Activated CD4-positive, alpha-beta memory T cell treated with anti-CD3 and anti-CD28 coated beads, Interleukin-2, amount 10 ng/mL, durations not matched to agents 7 days and 5 days (primary cell): ENCODE results near the gene ARHGEF1. TPM values are rescaled to one million over a fixed set of nuclear protein-coding genes. Genes with fewer than 3 reads are reported as not detected.
"Not testable (repeated sequence)": the region's sequence is repeated elsewhere in the genome, so short reads cannot be mapped to it uniquely, and the experiment has no call there.

Experiments
- CTCF ChIA-PET: fragments of 350-600 bp; sonication (Branson Sonifier 250); formaldehyde crosslinking; loops from one replicate; lab custom pipeline; 2021; ENCODE audit warnings: antibody characterized with exemption, inconsistent platforms; lab: Charles Lee
- POLR2A ChIA-PET: fragments of 350-600 bp; sonication (Branson Sonifier 250); formaldehyde crosslinking; loops from one replicate; lab custom pipeline; 2021; ENCODE audit warnings: antibody characterized with exemption; lab: Charles Lee
- DNase-seq: peaks from one replicate; pipeline ENCODE4 v3.0.0-alpha.2; 2020
- H3K27ac Mint-ChIP-seq: one replicate; pipeline ENCODE4 v1.8.0; 2021; ENCODE audit warnings: mild to moderate bottlenecking, mixed read lengths
- H3K27me3 Mint-ChIP-seq: one replicate; pipeline ENCODE4 v1.8.0; 2021; ENCODE audit warnings: mixed read lengths
- H3K36me3 Mint-ChIP-seq: one replicate; pipeline ENCODE4 v1.8.0; 2021; ENCODE audit warnings: low read depth, mixed read lengths
- H3K4me1 Mint-ChIP-seq: one replicate; pipeline ENCODE4 v1.8.0; 2021; ENCODE audit warnings: mixed read lengths
- H3K4me3 Mint-ChIP-seq: one replicate; pipeline ENCODE4 v1.8.0; 2021; ENCODE audit warnings: mild to moderate bottlenecking, mixed read lengths
- H3K9me3 Mint-ChIP-seq: one replicate; pipeline ENCODE4 v1.8.0; 2021; ENCODE audit warnings: mixed read lengths
- total RNA-seq, 2 experiments: library from RNA; stranded (reverse); gene quantifications; one replicate each; pipeline ENCODE4 v1.2.3, GENCODE V29; 2021

Gene ARHGEF1
- total RNA-seq, 2 experiments from 2014 or later, result 657 TPM

DNA sequence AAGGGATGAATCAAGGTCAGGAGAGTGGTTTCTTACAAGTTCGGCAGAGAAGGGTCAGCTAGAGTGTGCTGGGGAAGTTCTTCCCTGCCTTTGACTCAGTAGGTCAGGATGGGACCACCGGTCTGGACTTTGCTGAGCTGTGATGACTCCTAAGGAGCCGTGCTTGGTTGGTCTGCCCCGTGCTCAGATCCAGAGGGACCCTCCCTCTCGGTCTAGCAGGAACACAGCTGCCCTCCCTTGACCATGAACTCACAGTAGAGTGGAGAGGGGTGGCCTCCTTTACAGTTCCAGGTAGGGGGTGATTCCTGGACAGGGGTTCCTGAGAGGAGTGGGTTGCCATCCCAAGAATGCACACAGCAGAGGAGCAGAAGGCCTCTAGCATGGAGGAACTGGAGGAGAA, 18.6 kb upstream of the ARHGEF1 start:
- H3K36me3 Mint-ChIP-seq, result peaks cover 72% of the 10 kb centered on the region

GRCh38 chr19:41866284-41866683, 16.7 kb upstream of the ARHGEF1 start:
- ChIA-PET CTCF (interaction anchor here (0.7 to 1.0 kb wide), 2 partner anchors 79 to 86 kb away, joined by 3 to 5 read pairs; no protein-coding TSS in a partner anchor), POLR2A (interaction anchor here (0.5 to 16.1 kb wide), 4 partner anchors 13 to 29 kb away, joined by 3 to 384 read pairs (median 3); partner anchors contain the start of gene ARHGEF1)
- no peak overlapping the region for H3K4me3 Mint-ChIP-seq
- no peaks in the 10 kb centered on the region for H3K27me3 Mint-ChIP-seq
- peaks cover 79% of the 10 kb centered on the region for H3K36me3 Mint-ChIP-seq
- peak overlapping the region; percentile 58 for H3K27ac Mint-ChIP-seq
- H3K9me3 Mint-ChIP-seq, result no peaks in the 10 kb centered on the region
- H3K4me1 Mint-ChIP-seq, result peaks cover 88% of the 10 kb centered on the region
- DNase-seq, result no peak

More for the DNA sequence above, 18.6 kb upstream of the ARHGEF1 start:
- POLR2A ChIA-PET, result interaction anchor here (0.6 to 16.1 kb wide), 8 partner anchors 9 to 624 kb away, joined by 3 to 384 read pairs (median 4); partner anchors contain the start of genes ARHGEF1 and CD79A
- DNase-seq, result no peak
- H3K4me3 Mint-ChIP-seq, result no peak overlapping the region
- H3K27me3 Mint-ChIP-seq, result no peaks in the 10 kb centered on the region
- peaks cover 76% of the 10 kb centered on the region for H3K4me1 Mint-ChIP-seq
- H3K27ac Mint-ChIP-seq, result peak overlapping the region; percentile 67
- CTCF ChIA-PET, result interaction anchor here (0.7 to 1.2 kb wide), 4 partner anchors 9 to 111 kb away, joined by 3 to 5 read pairs (median 4); no protein-coding TSS in a partner anchor
- no peaks in the 10 kb centered on the region for H3K9me3 Mint-ChIP-seq

- CTCF ChIA-PET, result interaction anchor here (0.6 to 1.3 kb wide), 3 partner anchors 8 to 82 kb away, joined by 3 to 4 read pairs (median 3); partner anchors contain the start of gene RPS19
- Mint-ChIP-seq H3K27me3 (no peaks in the 10 kb centered on the region), H3K4me1 (peaks cover 88% of the 10 kb centered on the region), H3K27ac (peak overlapping the region; percentile 93), H3K4me3 (no peak overlapping the region), H3K9me3 (no peaks in the 10 kb centered on the region), H3K36me3 (peaks cover 76% of the 10 kb centered on the region)
- DNase-seq, result no peak
- POLR2A ChIA-PET, result interaction anchor here (0.9 to 16.1 kb wide), 4 partner anchors 6 to 73 kb away, joined by 3 to 384 read pairs (median 114); partner anchors contain the start of genes ARHGEF1 and RPS19
Observed at GRCh38 chr19:41868120-41868988, 14.6 kb upstream of the ARHGEF1 start.

DNA sequence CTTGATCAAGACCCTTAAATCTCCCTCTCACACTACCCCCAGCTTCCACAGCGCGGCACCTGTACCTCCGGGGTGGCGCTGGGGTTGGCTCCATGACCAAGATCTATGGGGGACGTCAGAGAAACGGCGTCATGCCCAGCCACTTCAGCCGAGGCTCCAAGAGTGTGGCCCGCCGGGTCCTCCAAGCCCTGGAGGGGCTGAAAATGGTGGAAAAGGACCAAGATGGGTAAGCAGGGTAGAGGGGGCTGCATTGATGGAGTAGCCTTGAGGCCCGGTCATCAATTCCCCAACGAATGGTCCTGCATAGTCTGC, 14.0 kb upstream of the ARHGEF1 start:
- H3K4me3 Mint-ChIP-seq, result no peak overlapping the region

GRCh38 chr19:41869374-41869955, 13.5 kb upstream of the ARHGEF1 start:
- DNase-seq, result no peak
- H3K4me3 Mint-ChIP-seq, result no peak overlapping the region
- ChIA-PET POLR2A (interaction anchor here (5.0 to 16.1 kb wide), 3 partner anchors 8 to 77 kb away, joined by 34 to 384 read pairs (median 223); partner anchors contain the start of genes ARHGEF1 and RPS19), CTCF (interaction anchor here (0.7 to 7.0 kb wide), 3 partner anchors 8 to 18 kb away, joined by 3 to 82 read pairs (median 4); partner anchors contain the start of gene RPS19)
- peaks cover 86% of the 10 kb centered on the region for H3K4me1 Mint-ChIP-seq
- peak overlapping the region; percentile 93 for H3K27ac Mint-ChIP-seq
- no peaks in the 10 kb centered on the region for H3K9me3 Mint-ChIP-seq
- H3K27me3 Mint-ChIP-seq, result no peaks in the 10 kb centered on the region
- H3K36me3 Mint-ChIP-seq, result peaks cover 67% of the 10 kb centered on the region

More for the DNA sequence above, 14.0 kb upstream of the ARHGEF1 start:
- H3K36me3 Mint-ChIP-seq, result peaks cover 72% of the 10 kb centered on the region
- ChIA-PET POLR2A (interaction anchor here (0.9 to 16.1 kb wide), 4 partner anchors 7 to 72 kb away, joined by 3 to 384 read pairs (median 114); partner anchors contain the start of genes ARHGEF1 and RPS19), CTCF (interaction anchor here (0.7 to 1.3 kb wide), 2 partner anchors 9 to 18 kb away, joined by 3 to 4 read pairs; partner anchors contain the start of gene RPS19)
- no peaks in the 10 kb centered on the region for H3K27me3 Mint-ChIP-seq
- H3K9me3 Mint-ChIP-seq, result no peaks in the 10 kb centered on the region
- no peak for DNase-seq
- peak overlapping the region; percentile 93 for H3K27ac Mint-ChIP-seq
- peaks cover 88% of the 10 kb centered on the region for H3K4me1 Mint-ChIP-seq

GRCh38 chr19:41870401-41870873, 12.5 kb upstream of the ARHGEF1 start:
- ChIA-PET POLR2A (interaction anchor here (0.8 to 16.1 kb wide), 7 partner anchors 9 to 88 kb away, joined by 3 to 384 read pairs (median 26); partner anchors contain the start of genes ARHGEF1, RABAC1 and RPS19), CTCF (interaction anchor here (0.8 to 7.0 kb wide), 7 partner anchors 9 to 81 kb away, joined by 3 to 95 read pairs (median 4); partner anchors contain the start of gene RPS19)
- peaks cover 59% of the 10 kb centered on the region for H3K36me3 Mint-ChIP-seq
- H3K9me3 Mint-ChIP-seq, result no peaks in the 10 kb centered on the region
- peaks cover 83% of the 10 kb centered on the region for H3K4me1 Mint-ChIP-seq
- H3K27me3 Mint-ChIP-seq, result no peaks in the 10 kb centered on the region
- DNase-seq, result no peak
- peak overlapping the region; percentile 93 for H3K27ac Mint-ChIP-seq
- no peak overlapping the region for H3K4me3 Mint-ChIP-seq

DNA sequence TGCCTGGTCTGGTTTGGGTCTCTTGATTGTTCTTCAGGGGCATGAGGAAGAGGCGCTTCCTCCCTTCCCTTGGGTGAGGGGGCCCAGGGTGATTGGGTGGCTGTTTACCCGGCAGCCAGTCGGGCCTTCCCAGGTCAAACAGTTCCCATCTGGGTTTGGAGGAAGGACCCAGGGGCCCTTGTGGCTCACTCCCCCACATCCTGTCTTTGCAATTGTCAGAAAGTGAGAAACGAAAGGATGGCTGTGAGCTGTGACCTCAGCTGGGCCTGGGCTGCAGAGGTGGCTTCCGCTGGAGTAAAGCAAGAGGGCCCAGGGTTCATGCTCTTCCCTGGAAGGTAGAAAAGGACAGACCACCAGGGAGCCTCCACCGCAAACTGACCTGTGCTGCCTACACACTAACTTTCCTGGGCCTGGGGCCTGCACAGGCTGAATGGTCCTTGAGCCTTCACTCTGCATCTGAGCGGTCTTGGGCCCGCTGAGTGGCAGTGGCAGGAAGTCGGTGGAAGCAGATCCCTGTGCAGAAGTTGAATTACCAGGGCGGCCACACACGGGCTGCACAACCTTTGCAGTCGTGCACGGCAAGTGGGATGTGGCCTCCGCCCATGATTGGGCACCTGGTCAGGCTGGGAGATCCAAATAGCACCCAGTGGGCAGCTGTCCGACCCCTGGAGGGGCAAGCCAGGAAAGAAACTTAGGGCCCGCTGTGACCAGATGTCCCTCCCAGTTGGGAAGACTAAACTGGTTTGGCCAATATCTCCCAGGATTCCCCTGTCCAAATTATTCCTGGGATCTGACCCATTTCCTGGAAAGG, 11.2 kb upstream of the ARHGEF1 start:
- Mint-ChIP-seq H3K4me3 (peak overlapping the region; percentile 38), H3K27ac (peak overlapping the region; percentile 93), H3K27me3 (no peaks in the 10 kb centered on the region), H3K4me1 (peaks cover 88% of the 10 kb centered on the region), H3K9me3 (no peaks in the 10 kb centered on the region), H3K36me3 (peaks cover 52% of the 10 kb centered on the region)
- POLR2A ChIA-PET, result interaction anchor here (0.6 to 16.1 kb wide), 12 partner anchors 10 to 87 kb away, joined by 3 to 384 read pairs (median 7); partner anchors contain the start of genes ARHGEF1, RABAC1 and RPS19
- peak; percentile 86 for DNase-seq
- CTCF ChIA-PET, result interaction anchor here (0.6 to 7.0 kb wide), 13 partner anchors 10 to 1681 kb away, joined by 3 to 95 read pairs (median 6); partner anchors contain the start of genes RABAC1 and RPS19

GRCh38 chr19:41872384-41872774, 10.6 kb upstream of the ARHGEF1 start:
- Mint-ChIP-seq H3K4me1 (peaks cover 91% of the 10 kb centered on the region), H3K9me3 (no peaks in the 10 kb centered on the region), H3K36me3 (peaks cover 52% of the 10 kb centered on the region), H3K4me3 (no peak overlapping the region), H3K27ac (peak overlapping the region; percentile 93), H3K27me3 (no peaks in the 10 kb centered on the region)
- ChIA-PET POLR2A (interaction anchor here (1.1 to 16.1 kb wide), 11 partner anchors 10 to 86 kb away, joined by 3 to 384 read pairs (median 11); partner anchors contain the start of genes ARHGEF1, RABAC1 and RPS19), CTCF (interaction anchor here (1.1 to 7.0 kb wide), 12 partner anchors 10 to 163 kb away, joined by 3 to 95 read pairs (median 6); partner anchors contain the start of genes RABAC1 and RPS19)
- no peak for DNase-seq

- H3K36me3 Mint-ChIP-seq, result peaks cover 47% of the 10 kb centered on the region
- peaks cover 91% of the 10 kb centered on the region for H3K4me1 Mint-ChIP-seq
- DNase-seq, result peak; percentile 70
- CTCF ChIA-PET, result interaction anchor here (0.8 to 7.0 kb wide), 14 partner anchors 8 to 162 kb away, joined by 3 to 95 read pairs (median 6); partner anchors contain the start of genes RABAC1 and RPS19
- no peaks in the 10 kb centered on the region for H3K9me3 Mint-ChIP-seq
- POLR2A ChIA-PET, result interaction anchor here (0.9 to 16.1 kb wide), 12 partner anchors 11 to 85 kb away, joined by 3 to 384 read pairs (median 8); partner anchors contain the start of genes ARHGEF1, RABAC1 and RPS19
- H3K27me3 Mint-ChIP-seq, result no peaks in the 10 kb centered on the region
- no peak overlapping the region for H3K4me3 Mint-ChIP-seq
- H3K27ac Mint-ChIP-seq, result peak overlapping the region; percentile 93
Observed at GRCh38 chr19:41872775-41873647, 10.0 kb upstream of the ARHGEF1 start.

DNA sequence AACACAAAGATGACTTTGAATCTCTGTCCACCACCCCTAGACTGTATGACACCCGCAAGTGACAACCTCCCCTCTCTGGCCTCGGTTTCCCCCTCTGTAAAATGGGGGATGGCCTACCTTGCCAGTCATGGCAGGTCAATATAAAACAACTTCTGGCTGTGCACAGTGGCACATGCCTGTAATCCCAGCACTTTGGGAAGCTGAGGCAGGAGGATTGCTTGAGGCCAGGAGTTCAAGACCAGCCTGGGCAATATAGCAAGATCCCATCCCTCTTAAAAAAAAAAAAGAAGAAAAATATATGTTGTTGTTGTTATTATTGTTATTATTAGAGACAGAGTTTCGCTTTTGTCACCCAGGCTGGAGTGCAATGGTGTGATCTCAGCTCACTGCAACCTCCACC, 7.0 kb upstream of the ARHGEF1 start:
- peak overlapping the region; percentile 96 for H3K27ac Mint-ChIP-seq
- ChIA-PET POLR2A (interaction anchor here (1.7 to 16.1 kb wide), 4 partner anchors 11 to 69 kb away, joined by 8 to 384 read pairs (median 117); partner anchors contain the start of genes ARHGEF1 and RPS19), CTCF (interaction anchor here (0.7 to 7.0 kb wide), 5 partner anchors 10 to 81 kb away, joined by 3 to 95 read pairs (median 13); partner anchors contain the start of gene RPS19)
- peaks cover 21% of the 10 kb centered on the region for H3K36me3 Mint-ChIP-seq
- H3K4me1 Mint-ChIP-seq, result peaks cover 76% of the 10 kb centered on the region
- DNase-seq, H3K9me3 Mint-ChIP-seq, H3K27me3 Mint-ChIP-seq: not testable (repeated sequence)
- peak overlapping the region; percentile 36 for H3K4me3 Mint-ChIP-seq
